HepG2 (cell line): ENCODE data around the gene SPRY1. TPM values are rescaled to one million over a fixed set of nuclear protein-coding genes. Genes with fewer than 3 reads are reported as not detected.

ENCODE experiments used
- ATAD3A ChIP-seq: sonication (generic); formaldehyde crosslinking; IDR thresholded peaks from 2 replicates; pipeline ENCODE4 v1.4.0; 2020; ENCODE audit warnings: missing genetic modification reagents
- ELF3 ChIP-seq: IDR thresholded peaks from 2 replicates; pipeline ENCODE4 v1.6.1; 2016; ENCODE audit warnings: missing genetic modification reagents, missing compliant biosample characterization
- FOXA1 ChIP-seq, 2 experiments: fragments of 450-650 bp in 1 of 2; sonication (generic) in 1 of 2; formaldehyde crosslinking in 1 of 2; IDR thresholded peaks; 2 replicates each; pipeline versions ENCODE4 v1.4.0 to v1.6.1; 2016 to 2020; ENCODE audit warnings: missing genetic modification reagents in 1 of 2
- HMGXB4 ChIP-seq, 2 experiments: sonication (generic) in 1 of 2; formaldehyde crosslinking in 1 of 2; IDR thresholded peaks; 2 replicates each; pipeline versions ENCODE4 v1.4.0 to v1.6.1; 2018 to 2020; ENCODE audit warnings: missing genetic modification reagents in 2 of 2, borderline replicate concordance in 1 of 2, low read depth in 1 of 2, mild to moderate bottlenecking in 1 of 2, missing biosample characterization in 1 of 2
- KAT7 ChIP-seq: IDR thresholded peaks from 2 replicates; pipeline ENCODE4 v1.6.1; 2018; ENCODE audit warnings: borderline replicate concordance, missing compliant biosample characterization
- KLF12 ChIP-seq: sonication (generic); formaldehyde crosslinking; IDR thresholded peaks from 2 replicates; pipeline ENCODE4 v1.4.0; 2020; ENCODE audit warnings: missing genetic modification reagents, borderline replicate concordance
- MXD3 ChIP-seq: IDR thresholded peaks from 2 replicates; pipeline ENCODE4 v1.6.1; 2016; ENCODE audit warnings: mild to moderate bottlenecking, missing biosample characterization, missing genetic modification reagents
- MYC ChIP-seq: sonication (generic); formaldehyde crosslinking; IDR thresholded peaks from 2 replicates; pipeline ENCODE4 v1.9.0; 2021; ENCODE audit warnings: missing genetic modification reagents, borderline replicate concordance
- PAXIP1 ChIP-seq: sonication (generic); formaldehyde crosslinking; conservative IDR thresholded peaks from 2 replicates; pipeline ENCODE4 v1.4.0; 2020; ENCODE audit warnings: mild to moderate bottlenecking, missing genetic modification reagents, moderate library complexity
- POLR2A ChIP-seq, 2 experiments: IDR thresholded peaks; 2 replicates each; pipeline ENCODE4 v1.6.1; 2011; ENCODE audit warnings: low read depth in 2 of 2, low read length in 2 of 2, mild to moderate bottlenecking in 1 of 2, moderate library complexity in 1 of 2; ENCODE audit not compliant: insufficient read depth in 1 of 2
- POLR2G ChIP-seq: fragments of 200-400 bp; formaldehyde crosslinking; IDR thresholded peaks from 2 replicates; pipeline ENCODE4 v1.6.1; 2018; ENCODE audit warnings: mild to moderate bottlenecking, low read depth, low read length, moderate library complexity
- PRPF4 ChIP-seq: fragments of 200-400 bp; formaldehyde crosslinking; IDR thresholded peaks from 2 replicates; pipeline ENCODE4 v1.6.1; 2016; ENCODE audit warnings: low read length, low read depth; ENCODE audit not compliant: poor library complexity, severe bottlenecking
- RBM22 ChIP-seq: fragments of 200-400 bp; formaldehyde crosslinking; optimal IDR thresholded peaks from 2 replicates; pipeline ENCODE3; 2017; ENCODE audit warnings: mild to moderate bottlenecking, low read length, moderate library complexity
- RXRB ChIP-seq: IDR thresholded peaks from 2 replicates; pipeline ENCODE4 v1.6.1; 2016; ENCODE audit warnings: borderline replicate concordance, missing genetic modification reagents, missing compliant biosample characterization
- TAF1 ChIP-seq: sonication (generic); formaldehyde crosslinking; IDR thresholded peaks from 2 replicates; pipeline ENCODE4 v1.4.0; 2020; ENCODE audit warnings: missing genetic modification reagents
- TGIF2 ChIP-seq: IDR thresholded peaks from 2 replicates; pipeline ENCODE4 v1.6.1; 2016; ENCODE audit warnings: control low read depth, missing compliant biosample characterization
- ZNF350 ChIP-seq: sonication (generic); formaldehyde crosslinking; IDR thresholded peaks from 2 replicates; pipeline ENCODE4 v1.4.0; 2020; ENCODE audit warnings: mild to moderate bottlenecking, low read depth, missing genetic modification reagents, borderline replicate concordance
- ZNF501 ChIP-seq: sonication (generic); formaldehyde crosslinking; IDR thresholded peaks from 2 replicates; pipeline ENCODE4 v1.5.1; 2020; ENCODE audit warnings: mild to moderate bottlenecking, moderate library complexity, missing genetic modification reagents
- polyA plus RNA-seq, 8 experiments: library from polyadenylated mRNA; depleted of rRNA in 3 of 8; stranded (reverse) in 7 of 8; unstranded in 1 of 8; fragments of >200 nt; fragmentation: Illumina TruSeq in 4 of 8; extraction: Trizol in 4 of 8; gene quantifications; 2 replicates each; pipeline versions ENCODE4 v1.2.1 to v1.2.3, GENCODE V29; 2011 to 2016; ENCODE audit warnings: low read depth in 4 of 8, missing spikeins in 1 of 8, mixed read lengths in 1 of 8; ENCODE audit not compliant: insufficient read depth in 1 of 8
- total RNA-seq, 5 experiments: library from RNA; depleted of rRNA; stranded (reverse); fragments of >200 nt; fragmentation: Illumina TruSeq; extraction: Trizol; gene quantifications; 2 replicates each; pipeline ENCODE4 v1.2.3, GENCODE V29; 2016; ENCODE audit warnings: low read depth in 1 of 5

SPRY1 gene
- total and polyA plus RNA-seq, 2 of the 13 experiments (the other 11 are each of a cell fraction or from before 2014, with no cell fraction given): 24.7 to 33.4 TPM

GRCh38 chr4:123401271-123402120 is 4.9 kb downstream of the SPRY1 start (continued):
- no peak for TF ChIP-seq FOXA1 (IDR thresholded peaks at IDR 0.05)
- TF ChIP-seq FOXA1 (CRISPR knock-in tag; IDR thresholded peaks at IDR 0.05): 0 out of 2 replicates have a peak, but pooled peaks have one; percentile 18
- TF ChIP-seq RBM22: peak; percentile 22
- TF ChIP-seq MXD3 (CRISPR knock-in tag): no peak
- no peak for TF ChIP-seq PRPF4
- TF ChIP-seq ELF3: 0 out of 2 replicates have a peak, but pooled peaks have one; percentile 24
- TF ChIP-seq TAF1 (CRISPR knock-in tag): peak; percentile 31; the same call in 1 of the 2 replicates
- TF ChIP-seq TGIF2 (CRISPR knock-in tag): 0 out of 2 replicates have a peak, but pooled peaks have one; percentile 15
- 0 out of 2 replicates have a peak, but pooled peaks have one; percentile 17 for TF ChIP-seq ZNF350
- TF ChIP-seq HMGXB4 (CRISPR knock-in tag; IDR thresholded peaks at IDR 0.05; ENCODE audit: borderline replicate concordance in 1 of 2, low read depth in 1 of 2): peak in 1 of 2 experiments; percentile 11; a peak in 1 of 4 replicates
- TF ChIP-seq POLR2G: peak; percentile 38; the same call in 1 of the 2 replicates
- TF ChIP-seq KAT7 (CRISPR knock-in tag): 0 out of 2 replicates have a peak, but pooled peaks have one; percentile 34
- peak; percentile 30; the same call in 1 of the 2 replicates for TF ChIP-seq RXRB
- TF ChIP-seq ZNF501 (CRISPR knock-in tag): 0 out of 2 replicates have a peak, but pooled peaks have one; percentile 38
- TF ChIP-seq POLR2A (IDR thresholded peaks at IDR 0.05; ENCODE audit: insufficient read depth in 1 of 2, low read depth in 2 of 2, low read length in 2 of 2): peak in 1 of 2 experiments; percentile 25; a peak in 1 of 4 replicates
- TF ChIP-seq PAXIP1 (CRISPR knock-in tag): no peak
- no peak for TF ChIP-seq KLF12 (CRISPR knock-in tag)
- no peak for TF ChIP-seq ATAD3A (CRISPR knock-in tag)
- no peak for TF ChIP-seq MYC (CRISPR knock-in tag)
